Activated CD8-positive, alpha-beta memory T cell treated with anti-CD3 and anti-CD28 coated beads, Interleukin-2, amount 10 ng/mL, durations not matched to agents 7 days and 5 days (primary cell): ENCODE measurements around the gene SPECC1L. TPM values are rescaled to one million over a fixed set of nuclear protein-coding genes. Genes with fewer than 3 reads are reported as not detected.

Source experiments
- ATAC-seq: fragments of 150-1000 bp; cut with Tn5 transposase; one replicate; pipeline ENCODE4 v1.10.0; 2021; ENCODE audit warnings: moderate library complexity
- CTCF ChIA-PET: fragments of 350-600 bp; sonication (Branson Sonifier 250); formaldehyde crosslinking; loops from one replicate; lab custom pipeline; 2021; ENCODE audit warnings: antibody characterized with exemption; lab: Charles Lee
- DNase-seq: peaks from one replicate; pipeline ENCODE4 v3.0.0-alpha.2; 2020
- H3K27ac Mint-ChIP-seq: one replicate; pipeline ENCODE4 v1.8.0; 2021; ENCODE audit warnings: mild to moderate bottlenecking, mixed read lengths
- H3K27me3 Mint-ChIP-seq: one replicate; pipeline ENCODE4 v1.8.0; 2021; ENCODE audit warnings: mixed read lengths
- H3K36me3 Mint-ChIP-seq: one replicate; pipeline ENCODE4 v1.8.0; 2021; ENCODE audit warnings: mild to moderate bottlenecking, mixed read lengths
- H3K4me1 Mint-ChIP-seq: one replicate; pipeline ENCODE4 v1.8.0; 2021; ENCODE audit warnings: mixed read lengths
- H3K4me3 Mint-ChIP-seq: one replicate; pipeline ENCODE4 v1.8.0; 2021; ENCODE audit warnings: mild to moderate bottlenecking, moderate library complexity, mixed read lengths
- H3K9me3 Mint-ChIP-seq: one replicate; pipeline ENCODE4 v1.8.0; 2022; ENCODE audit warnings: low read depth, mixed read lengths
- total RNA-seq, 2 experiments: library from RNA; stranded (reverse); gene quantifications; one replicate each; pipeline ENCODE4 v1.2.3, GENCODE V29; 2021

Gene SPECC1L
- total RNA-seq, 2 experiments from 2014 or later: 55.3 to 57.4 TPM

DNA sequence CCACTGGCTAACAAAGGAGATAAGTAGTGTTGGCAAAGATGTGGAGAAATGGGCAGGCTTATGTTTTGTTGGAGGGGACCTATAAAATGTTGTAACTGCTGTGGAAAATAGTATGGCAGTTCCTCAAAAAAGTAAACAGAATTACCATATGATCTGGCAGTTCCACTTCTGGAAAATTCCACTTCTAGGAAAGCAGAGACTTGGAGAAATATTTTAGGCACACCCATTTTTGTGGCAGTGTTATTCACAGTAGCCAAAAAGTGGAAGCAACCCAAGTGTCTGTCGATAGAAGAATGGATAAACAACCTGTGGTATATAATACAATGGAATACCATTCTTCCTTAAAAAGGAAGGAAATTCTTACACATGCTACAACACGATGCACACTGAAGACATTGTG, 99.8 kb downstream of the SPECC1L start:
- Mint-ChIP-seq H3K36me3 (peaks cover 63% of the 10 kb centered on the region), H3K4me1 (no peaks in the 10 kb centered on the region), H3K27me3 (no peaks in the 10 kb centered on the region), H3K9me3 (peaks cover 4% of the 10 kb centered on the region), H3K27ac (no peak overlapping the region), H3K4me3 (no peak overlapping the region)
- DNase-seq: no peak
- CTCF ChIA-PET: interaction anchor here (1.6 kb wide), 1 partner anchor 39 kb away, joined by 3 read pairs; no protein-coding TSS in a partner anchor
- ATAC-seq: no peak

DNA sequence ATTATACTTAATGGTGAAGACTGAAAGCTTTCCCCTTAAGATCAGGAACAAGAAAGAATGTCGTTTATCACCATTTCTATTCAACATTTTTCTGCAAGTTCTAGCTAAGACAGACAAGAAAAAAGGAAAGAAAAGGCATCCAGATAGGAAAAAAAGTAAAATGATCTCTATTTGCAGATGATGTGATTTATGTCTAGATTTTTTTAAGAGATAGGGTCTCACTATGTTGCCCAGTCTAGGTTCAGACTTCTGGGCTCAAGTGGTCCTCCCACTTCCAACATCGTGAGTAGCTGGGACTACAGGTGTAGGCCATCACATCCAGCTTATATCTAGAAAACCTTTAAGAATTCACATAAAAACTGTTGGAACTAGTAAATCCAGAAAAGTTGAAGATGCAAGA, 105.4 kb downstream of the SPECC1L start:
- no peak overlapping the region for H3K27ac Mint-ChIP-seq
- H3K9me3 Mint-ChIP-seq: peaks cover 4% of the 10 kb centered on the region
- CTCF ChIA-PET: no interaction called here
- H3K27me3 Mint-ChIP-seq: no peaks in the 10 kb centered on the region
- peaks cover 58% of the 10 kb centered on the region for H3K36me3 Mint-ChIP-seq
- DNase-seq (no peak), ATAC-seq (no peak)
- no peak overlapping the region for H3K4me3 Mint-ChIP-seq
- H3K4me1 Mint-ChIP-seq: peaks cover 26% of the 10 kb centered on the region

DNA sequence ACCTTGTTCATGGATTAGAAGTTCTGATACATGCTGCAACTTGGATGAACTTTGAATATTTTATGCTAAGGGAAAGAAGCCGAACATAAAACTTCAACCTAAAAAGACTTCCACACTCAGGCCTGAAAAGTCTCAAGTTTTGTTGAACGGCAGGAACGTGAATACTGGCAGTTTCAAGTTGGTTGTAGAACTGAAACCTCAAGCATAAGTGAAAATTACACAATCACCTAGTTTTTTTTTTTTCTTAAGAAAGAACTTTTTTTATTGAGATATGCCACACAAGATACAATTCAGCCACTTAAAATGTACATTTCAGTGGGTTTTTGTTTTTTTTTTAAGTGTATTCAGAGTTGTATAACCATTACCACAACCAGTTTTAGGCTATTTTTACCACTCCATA, 106.0 kb downstream of the SPECC1L start:
- peaks cover 54% of the 10 kb centered on the region for H3K36me3 Mint-ChIP-seq
- DNase-seq (no peak), ATAC-seq (no peak)
- no peaks in the 10 kb centered on the region for H3K27me3 Mint-ChIP-seq
- peaks cover 26% of the 10 kb centered on the region for H3K4me1 Mint-ChIP-seq
- H3K9me3 Mint-ChIP-seq: peaks cover 4% of the 10 kb centered on the region
- CTCF ChIA-PET: no interaction called here
- peak overlapping the region; percentile 3 for H3K27ac Mint-ChIP-seq
- H3K4me3 Mint-ChIP-seq: no peak overlapping the region

DNA sequence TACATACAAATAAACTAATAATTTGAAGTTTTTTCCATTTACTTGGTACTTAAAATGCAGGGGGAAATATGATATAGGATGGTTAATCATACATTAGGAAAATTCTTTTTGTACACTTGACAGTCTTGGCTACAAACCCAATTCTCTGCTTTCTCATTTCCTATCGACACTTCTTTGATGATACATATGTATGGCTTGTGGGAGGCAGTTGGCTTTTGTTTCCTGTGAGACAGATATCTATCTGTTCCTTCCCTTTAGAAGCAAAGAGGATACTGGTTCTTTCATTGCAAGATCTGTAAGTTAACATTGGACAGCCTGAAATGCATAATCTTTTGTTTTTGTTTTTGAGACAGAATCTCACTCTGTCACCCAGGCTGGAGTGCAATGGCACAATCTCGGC, 108.9 kb downstream of the SPECC1L start:
- no peak overlapping the region for H3K4me3 Mint-ChIP-seq
- DNase-seq (no peak), ATAC-seq (peak; percentile 90)
- CTCF ChIA-PET: no interaction called here
- peaks cover 4% of the 10 kb centered on the region for H3K9me3 Mint-ChIP-seq
- peak overlapping the region; percentile 71 for H3K27ac Mint-ChIP-seq
- no peaks in the 10 kb centered on the region for H3K27me3 Mint-ChIP-seq
- peaks cover 26% of the 10 kb centered on the region for H3K4me1 Mint-ChIP-seq
- H3K36me3 Mint-ChIP-seq: peaks cover 45% of the 10 kb centered on the region

DNA sequence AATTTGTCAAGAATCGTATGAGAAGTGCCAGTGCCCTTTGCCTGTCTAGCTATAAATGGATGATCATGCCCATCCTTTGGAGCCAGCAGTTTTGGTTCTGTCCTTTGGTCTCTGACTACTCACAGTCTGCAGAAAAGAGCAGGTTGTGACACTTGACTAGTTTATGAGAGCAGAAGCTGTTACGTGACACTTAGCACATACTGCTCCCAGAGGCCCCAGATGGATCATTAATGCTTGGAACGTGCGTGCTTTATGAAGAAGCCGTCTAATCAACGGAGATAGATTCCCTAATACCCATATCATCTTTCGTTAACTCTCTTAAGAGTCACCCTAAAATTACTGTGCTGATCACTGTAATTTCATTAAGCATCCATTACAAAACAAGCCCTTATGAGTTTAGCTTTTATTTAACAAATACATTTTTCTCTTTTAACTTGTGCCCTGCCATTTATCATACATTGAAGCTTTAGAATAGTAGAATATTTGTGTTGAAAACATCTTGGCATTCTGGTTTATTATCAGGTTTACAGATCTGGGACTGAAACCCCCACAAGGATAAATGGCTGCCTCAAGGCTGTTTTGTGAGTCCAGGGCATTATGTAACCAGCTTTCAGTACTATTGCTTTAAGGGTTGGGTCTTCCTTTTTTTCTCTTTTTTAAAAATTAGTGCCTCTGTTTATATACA, 109.7 kb downstream of the SPECC1L start:
- no peaks in the 10 kb centered on the region for H3K27me3 Mint-ChIP-seq
- H3K27ac Mint-ChIP-seq: peak overlapping the region; percentile 71
- H3K36me3 Mint-ChIP-seq: peaks cover 38% of the 10 kb centered on the region
- H3K4me3 Mint-ChIP-seq: no peak overlapping the region
- DNase-seq (no peak), ATAC-seq (no peak)
- H3K4me1 Mint-ChIP-seq: peaks cover 26% of the 10 kb centered on the region
- H3K9me3 Mint-ChIP-seq: no peaks in the 10 kb centered on the region
- CTCF ChIA-PET: no interaction called here

DNA sequence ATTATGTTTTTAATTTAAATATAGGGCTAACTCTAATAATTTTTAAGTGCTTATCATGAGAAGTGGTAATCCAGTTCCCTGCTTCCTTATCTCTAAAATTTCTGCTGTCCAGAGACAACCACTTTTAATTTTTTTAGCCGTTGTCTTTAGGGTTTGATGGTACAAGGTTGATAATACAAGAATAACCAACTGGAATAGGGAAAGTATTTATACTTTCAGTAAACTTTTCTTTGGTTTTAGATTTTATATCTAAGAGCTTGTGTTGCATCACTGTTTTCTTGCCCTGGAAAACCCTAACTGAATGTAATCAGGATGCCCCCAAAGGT, 110.2 kb downstream of the SPECC1L start:
- CTCF ChIA-PET: no interaction called here
- no peak overlapping the region for H3K27ac Mint-ChIP-seq
- no peak overlapping the region for H3K4me3 Mint-ChIP-seq
- no peaks in the 10 kb centered on the region for H3K27me3 Mint-ChIP-seq
- H3K4me1 Mint-ChIP-seq: peaks cover 26% of the 10 kb centered on the region
- DNase-seq (no peak), ATAC-seq (no peak)
- peaks cover 41% of the 10 kb centered on the region for H3K36me3 Mint-ChIP-seq
- H3K9me3 Mint-ChIP-seq: no peaks in the 10 kb centered on the region

DNA sequence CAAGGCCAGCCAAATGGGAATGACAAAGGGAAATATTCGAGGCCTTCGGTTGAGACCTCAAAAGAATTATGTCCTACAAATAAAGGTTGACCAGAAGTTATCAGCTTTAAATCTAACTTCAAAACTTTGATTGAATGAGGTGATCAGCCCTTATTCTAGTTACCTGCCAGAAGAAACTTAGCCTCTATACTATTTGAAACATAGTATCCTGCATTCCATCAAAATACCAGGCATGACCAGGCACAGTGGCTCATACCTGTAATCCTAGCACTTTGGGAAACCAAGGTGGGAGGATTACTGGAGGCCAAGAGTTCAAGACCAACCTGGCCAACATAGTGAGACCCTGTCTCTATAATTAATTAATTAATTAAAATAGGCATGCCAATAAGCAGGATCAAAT, 112.4 kb downstream of the SPECC1L start:
- no peaks in the 10 kb centered on the region for H3K9me3 Mint-ChIP-seq
- H3K36me3 Mint-ChIP-seq: peaks cover 24% of the 10 kb centered on the region
- no peak for ATAC-seq
- CTCF ChIA-PET: interaction anchor here (1.0 kb wide), 1 partner anchor 16 kb away, joined by 3 read pairs; no protein-coding TSS in a partner anchor
- peaks cover 19% of the 10 kb centered on the region for H3K4me1 Mint-ChIP-seq
- no peak overlapping the region for H3K4me3 Mint-ChIP-seq
- no peak for DNase-seq
- no peaks in the 10 kb centered on the region for H3K27me3 Mint-ChIP-seq
- H3K27ac Mint-ChIP-seq: no peak overlapping the region

DNA sequence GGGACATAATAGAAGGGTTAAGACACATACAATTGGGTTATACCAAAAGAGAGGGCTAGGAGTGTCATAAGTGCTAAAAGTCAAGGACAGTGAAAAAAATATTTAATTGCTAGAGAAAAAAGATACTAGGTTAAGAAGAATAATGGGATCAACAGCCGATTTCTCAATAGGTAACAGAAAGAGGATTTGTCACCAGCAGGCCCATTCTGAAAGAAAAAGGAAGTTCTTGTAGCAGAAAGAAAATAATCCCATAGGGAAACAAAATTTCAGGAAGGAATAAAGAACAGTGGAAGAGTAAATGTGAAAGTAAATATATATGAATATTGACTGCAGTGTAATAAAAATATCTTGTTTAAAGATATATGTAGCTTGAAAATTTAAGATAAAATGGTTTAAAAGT, 113.5 kb downstream of the SPECC1L start:
- DNase-seq (no peak), ATAC-seq (no peak)
- Mint-ChIP-seq H3K4me3 (no peak overlapping the region), H3K9me3 (no peaks in the 10 kb centered on the region), H3K27ac (no peak overlapping the region), H3K4me1 (peaks cover 17% of the 10 kb centered on the region), H3K36me3 (peaks cover 31% of the 10 kb centered on the region), H3K27me3 (no peaks in the 10 kb centered on the region)
- CTCF ChIA-PET: interaction anchor here (0.8 kb wide), 1 partner anchor 17 kb away, joined by 3 read pairs; no protein-coding TSS in a partner anchor

DNA sequence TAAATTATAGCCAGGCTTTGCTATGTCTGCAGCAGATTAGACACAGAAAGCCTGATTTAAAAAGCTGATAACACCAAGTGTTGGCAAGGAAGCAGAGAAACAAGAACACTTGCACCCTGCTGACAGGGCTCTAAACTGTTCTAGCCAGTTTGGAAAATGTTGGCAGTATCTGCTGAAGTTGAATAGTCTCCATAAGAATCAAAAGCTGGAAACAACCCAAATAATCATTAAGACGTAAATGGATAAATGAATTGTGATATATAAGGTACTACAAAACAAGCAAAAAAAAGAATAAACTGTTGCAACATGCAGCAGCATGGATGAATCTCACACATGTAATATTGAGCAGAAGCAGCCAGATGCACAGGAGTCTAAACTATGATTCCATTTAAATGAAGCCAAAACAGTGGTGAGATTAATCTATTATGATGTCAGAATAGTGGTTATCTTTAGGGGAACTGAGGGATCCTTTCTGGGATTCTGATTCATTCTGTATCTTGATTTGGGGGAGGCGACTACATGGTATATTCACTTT, 116.4 kb downstream of the SPECC1L start:
- Mint-ChIP-seq H3K4me1 (peaks cover 18% of the 10 kb centered on the region), H3K27me3 (no peaks in the 10 kb centered on the region), H3K9me3 (no peaks in the 10 kb centered on the region), H3K27ac (peak overlapping the region; percentile 9), H3K36me3 (peaks cover 18% of the 10 kb centered on the region), H3K4me3 (no peak overlapping the region)
- no peak for DNase-seq
- no peak for ATAC-seq
- CTCF ChIA-PET: interaction anchor here (1.1 kb wide), 1 partner anchor 35 kb away, joined by 3 read pairs; no protein-coding TSS in a partner anchor

DNA sequence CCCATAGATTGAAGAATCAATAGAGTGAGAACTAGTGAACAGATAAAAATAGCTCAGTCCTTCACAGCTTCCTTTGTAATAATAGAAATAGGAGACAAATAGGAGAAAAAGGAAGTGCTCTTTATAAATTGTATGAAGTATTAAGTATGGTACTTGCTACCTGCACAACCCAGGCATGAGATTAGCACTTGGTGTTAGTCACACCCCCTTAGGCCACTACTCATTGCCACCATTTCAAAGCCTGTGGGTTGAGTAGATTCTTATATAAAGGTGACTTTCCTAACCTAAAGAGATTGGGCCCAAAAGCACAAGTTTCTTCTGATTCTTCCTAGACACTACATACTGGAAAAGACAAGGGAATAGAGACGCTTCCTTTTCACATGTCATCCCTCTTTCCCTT, 119.0 kb downstream of the SPECC1L start:
- Mint-ChIP-seq H3K4me1 (peaks cover 29% of the 10 kb centered on the region), H3K9me3 (no peaks in the 10 kb centered on the region), H3K36me3 (peaks cover 16% of the 10 kb centered on the region), H3K27me3 (no peaks in the 10 kb centered on the region), H3K27ac (no peak overlapping the region), H3K4me3 (no peak overlapping the region)
- ATAC-seq: no peak
- CTCF ChIA-PET: no interaction called here
- no peak for DNase-seq

DNA sequence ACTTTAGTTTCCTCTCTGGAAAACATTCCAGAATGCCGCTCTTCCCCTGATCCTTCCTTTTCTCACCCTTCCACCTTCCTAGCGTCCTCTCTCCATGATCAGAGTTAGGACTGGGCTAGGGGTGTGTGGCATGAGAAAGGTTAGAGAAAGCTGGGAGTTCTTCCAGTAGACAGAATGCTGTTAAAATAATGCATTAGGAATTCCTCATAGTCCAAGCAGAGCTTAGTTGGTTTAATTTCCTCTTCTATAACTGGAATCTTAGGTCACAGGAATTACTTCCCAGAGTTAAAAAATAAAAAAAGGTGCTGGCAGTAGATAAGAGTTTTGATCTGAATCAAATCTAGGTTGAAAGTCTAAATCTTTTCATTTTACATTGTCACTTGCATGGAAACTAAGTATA, 119.5 kb downstream of the SPECC1L start:
- ATAC-seq (no peak), DNase-seq (no peak)
- Mint-ChIP-seq H3K9me3 (no peaks in the 10 kb centered on the region), H3K4me3 (no peak overlapping the region), H3K27me3 (no peaks in the 10 kb centered on the region), H3K36me3 (peaks cover 17% of the 10 kb centered on the region), H3K27ac (no peak overlapping the region), H3K4me1 (peaks cover 29% of the 10 kb centered on the region)
- CTCF ChIA-PET: interaction anchor here (0.6 kb wide), 1 partner anchor 249 kb away, joined by 4 read pairs; no protein-coding TSS in a partner anchor

DNA sequence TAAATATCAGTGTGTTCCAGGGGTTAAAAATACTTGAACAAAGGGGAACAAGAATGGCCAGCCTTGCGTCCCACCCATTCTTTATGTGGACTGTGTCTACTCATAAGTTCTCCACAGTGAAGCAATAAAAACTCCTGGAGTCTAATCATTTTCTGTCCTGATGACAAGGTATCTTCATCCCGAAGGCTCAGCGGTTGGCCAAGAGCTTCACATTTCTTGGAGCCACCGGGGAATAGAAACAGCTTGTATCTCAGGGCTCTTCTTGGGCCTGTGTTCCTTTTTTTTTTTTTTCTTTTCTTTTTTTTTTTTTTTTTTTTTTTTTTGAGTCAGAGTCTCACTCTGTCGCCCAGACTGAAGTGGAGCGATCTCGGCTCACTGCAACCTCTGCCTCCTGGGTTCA, 119.9 kb downstream of the SPECC1L start:
- H3K9me3 Mint-ChIP-seq: no peaks in the 10 kb centered on the region
- ATAC-seq (no peak), DNase-seq (no peak)
- no peak overlapping the region for H3K4me3 Mint-ChIP-seq
- CTCF ChIA-PET: interaction anchor here (0.6 to 0.9 kb wide), 2 partner anchors 13 to 250 kb away, joined by 3 to 4 read pairs; no protein-coding TSS in a partner anchor
- H3K27ac Mint-ChIP-seq: no peak overlapping the region
- H3K27me3 Mint-ChIP-seq: no peaks in the 10 kb centered on the region
- H3K4me1 Mint-ChIP-seq: peaks cover 29% of the 10 kb centered on the region
- peaks cover 18% of the 10 kb centered on the region for H3K36me3 Mint-ChIP-seq

DNA sequence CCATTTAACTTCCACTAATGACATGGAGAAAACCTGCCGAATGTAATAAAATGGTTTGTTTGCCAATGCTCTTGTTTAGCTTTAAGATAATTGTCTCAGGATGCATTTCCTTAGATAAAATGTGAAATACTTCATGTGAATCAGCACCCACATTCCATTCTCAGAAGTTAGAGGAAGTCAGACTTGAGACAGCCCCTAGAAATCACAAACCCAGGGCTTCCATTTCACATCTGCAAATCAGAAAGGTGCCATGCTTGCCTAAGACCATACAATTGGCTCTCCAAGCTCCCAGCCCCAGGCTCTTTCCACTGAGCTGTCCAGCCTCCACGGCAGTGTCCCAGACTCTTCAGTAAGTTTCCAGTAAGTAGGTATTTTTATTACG, 121.2 kb downstream of the SPECC1L start:
- CTCF ChIA-PET: no interaction called here
- peak overlapping the region; percentile 44 for H3K27ac Mint-ChIP-seq
- DNase-seq (no peak), ATAC-seq (peak; percentile 30)
- H3K4me3 Mint-ChIP-seq: no peak overlapping the region
- peaks cover 15% of the 10 kb centered on the region for H3K36me3 Mint-ChIP-seq
- peaks cover 31% of the 10 kb centered on the region for H3K4me1 Mint-ChIP-seq
- no peaks in the 10 kb centered on the region for H3K27me3 Mint-ChIP-seq
- H3K9me3 Mint-ChIP-seq: no peaks in the 10 kb centered on the region
